Parathyroid adenoma (tissue), 2 donors: ENCODE results near the gene CTDSPL.

Experiments used
- H2AFZ ChIP-seq: fragments of 300-600 bp; sonication (generic); one replicate; pipeline ENCODE4 v1.7.0; 2017; ENCODE audit warnings: antibody characterized with exemption, mild to moderate bottlenecking
- H3K27ac ChIP-seq: fragments of 300-600 bp; sonication (generic); one replicate; pipeline ENCODE4 v1.7.0; 2017
- H3K27me3 ChIP-seq: fragments of 300-600 bp; sonication (generic); one replicate; pipeline ENCODE4 v1.7.0; 2017; ENCODE audit warnings: low read length; ENCODE audit not compliant: control insufficient read depth, insufficient read depth
- H3K36me3 ChIP-seq: fragments of 300-600 bp; sonication (generic); one replicate; pipeline ENCODE4 v1.7.0; 2017; ENCODE audit warnings: low read length; ENCODE audit not compliant: control insufficient read depth, insufficient read depth
- H3K4me1 ChIP-seq: fragments of 300-600 bp; sonication (generic); one replicate; pipeline ENCODE4 v1.7.0; 2017; ENCODE audit warnings: control low read depth
- H3K4me2 ChIP-seq: fragments of 300-600 bp; sonication (generic); one replicate; pipeline ENCODE4 v1.7.0; 2017; ENCODE audit warnings: low read length
- H3K4me3 ChIP-seq: fragments of 300-600 bp; sonication (generic); one replicate; pipeline ENCODE4 v1.7.0; 2017; ENCODE audit warnings: low read depth, low read length
- H3K79me2 ChIP-seq: fragments of 300-600 bp; sonication (generic); one replicate; pipeline ENCODE4 v1.7.0; 2017; ENCODE audit warnings: control low read depth
- H3K9ac ChIP-seq: fragments of 300-600 bp; sonication (generic); one replicate; pipeline ENCODE4 v1.7.0; 2017; ENCODE audit warnings: mild to moderate bottlenecking
- H3K9me3 ChIP-seq: fragments of 300-600 bp; sonication (generic); one replicate; pipeline ENCODE4 v1.7.0; 2017; ENCODE audit warnings: low read length; ENCODE audit not compliant: control insufficient read depth
- CTCF ChIP-seq: fragments of 300-600 bp; sonication (generic); IDR thresholded peaks from one replicate; pipeline ENCODE4 v1.7.0; 2017; ENCODE audit warnings: antibody characterized with exemption, mild to moderate bottlenecking
- donor health status: primary hyperparathyroidism.

The CTDSPL gene

DNA sequence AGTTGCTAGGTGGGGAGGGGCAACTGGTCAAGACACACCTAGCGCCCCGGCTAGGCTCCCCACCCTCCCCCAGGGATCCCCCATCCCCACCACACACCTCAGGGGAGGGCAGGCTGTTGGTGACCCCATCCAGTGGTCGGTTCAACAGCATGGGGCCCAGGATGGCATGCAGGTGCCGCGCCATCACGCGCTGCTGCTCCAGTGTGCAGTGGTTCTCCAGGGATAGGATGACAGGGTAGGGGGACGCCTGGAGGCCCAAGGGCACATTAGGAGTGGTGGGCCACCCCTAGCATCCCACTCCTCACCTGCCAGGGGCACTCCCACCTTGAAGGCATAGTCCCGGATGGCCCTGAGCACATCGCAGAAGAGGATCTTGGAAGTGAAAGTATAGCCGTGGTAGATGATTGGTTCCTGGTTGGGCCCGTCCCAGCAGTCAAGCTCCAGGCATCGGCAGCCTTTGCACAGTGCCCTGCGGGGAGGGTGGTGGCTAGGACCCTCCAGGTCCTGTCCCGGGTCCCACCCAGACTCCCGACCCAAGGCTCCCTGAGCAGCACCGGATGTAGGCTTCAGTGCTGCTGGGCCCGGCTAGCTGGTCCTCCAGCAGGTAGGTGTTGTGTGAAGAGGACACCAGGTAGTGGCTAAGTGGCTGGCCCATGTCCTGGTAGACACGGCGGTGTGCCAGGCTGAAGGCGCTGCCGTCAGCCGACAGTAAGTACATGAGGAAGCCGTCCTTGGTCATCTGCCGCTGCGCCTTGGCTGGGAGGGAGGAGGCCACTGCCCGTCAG lies 148.3 kb downstream of the CTDSPL start:
- no peak overlapping the region for H3K4me2 ChIP-seq
- H3K9me3 ChIP-seq: no peaks in the 10 kb centered on the region
- no peak overlapping the region for H3K9ac ChIP-seq
- H3K27ac ChIP-seq: no peak overlapping the region
- no peaks in the 10 kb centered on the region for H3K79me2 ChIP-seq
- no peak for TF ChIP-seq CTCF
- no peak overlapping the region for H2AFZ ChIP-seq
- H3K4me3 ChIP-seq: no peak overlapping the region
- no peaks in the 10 kb centered on the region for H3K27me3 ChIP-seq
- no peaks in the 10 kb centered on the region for H3K4me1 ChIP-seq
- H3K36me3 ChIP-seq: no peaks in the 10 kb centered on the region

DNA sequence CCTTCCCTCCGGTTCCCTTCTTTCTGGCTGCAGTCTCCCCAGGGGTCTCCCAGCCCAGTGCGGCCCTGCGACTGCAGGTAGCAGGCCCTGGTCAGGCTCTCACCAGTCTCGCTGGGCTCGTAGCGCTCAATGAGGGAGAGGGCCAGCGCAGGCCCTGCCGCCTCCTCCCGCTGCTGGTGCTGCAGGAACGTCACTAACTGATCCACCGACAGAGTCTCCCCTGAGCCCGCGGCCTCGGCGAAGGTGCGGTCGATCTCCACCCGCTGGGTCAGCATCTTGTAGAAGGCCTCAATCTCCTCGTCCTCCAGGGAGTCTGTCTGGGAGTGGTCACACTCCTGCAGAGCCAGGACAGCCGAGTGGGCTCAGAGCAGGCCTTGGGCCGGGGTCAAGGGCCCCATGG lies 149.4 kb downstream of the CTDSPL start:
- no peak overlapping the region for H2AFZ ChIP-seq
- no peak for TF ChIP-seq CTCF
- no peaks in the 10 kb centered on the region for H3K36me3 ChIP-seq
- H3K4me3 ChIP-seq: no peak overlapping the region
- H3K27me3 ChIP-seq: no peaks in the 10 kb centered on the region
- no peak overlapping the region for H3K9ac ChIP-seq
- no peak overlapping the region for H3K4me2 ChIP-seq
- H3K27ac ChIP-seq: no peak overlapping the region
- H3K79me2 ChIP-seq: no peaks in the 10 kb centered on the region
- H3K4me1 ChIP-seq: no peaks in the 10 kb centered on the region
- H3K9me3 ChIP-seq: no peaks in the 10 kb centered on the region

- TF ChIP-seq CTCF: no peak
- no peak overlapping the region for H2AFZ ChIP-seq
- H3K4me2 ChIP-seq: no peak overlapping the region
- no peak overlapping the region for H3K27ac ChIP-seq
- H3K9me3 ChIP-seq: no peaks in the 10 kb centered on the region
- no peak overlapping the region for H3K9ac ChIP-seq
- H3K4me1 ChIP-seq: no peaks in the 10 kb centered on the region
- H3K4me3 ChIP-seq: no peak overlapping the region
- H3K79me2 ChIP-seq: no peaks in the 10 kb centered on the region
- no peaks in the 10 kb centered on the region for H3K27me3 ChIP-seq
- no peaks in the 10 kb centered on the region for H3K36me3 ChIP-seq
These were observed 153.8 kb downstream of the CTDSPL start for GRCh38 chr3:38015485-38015884.

GRCh38 chr3:38015984-38016383 lies 154.3 kb downstream of the CTDSPL start:
- no peaks in the 10 kb centered on the region for H3K79me2 ChIP-seq
- no peaks in the 10 kb centered on the region for H3K4me1 ChIP-seq
- H3K27ac ChIP-seq: no peak overlapping the region
- no peak overlapping the region for H2AFZ ChIP-seq
- H3K27me3 ChIP-seq: no peaks in the 10 kb centered on the region
- no peak overlapping the region for H3K9ac ChIP-seq
- no peaks in the 10 kb centered on the region for H3K9me3 ChIP-seq
- H3K4me2 ChIP-seq: no peak overlapping the region
- no peaks in the 10 kb centered on the region for H3K36me3 ChIP-seq
- no peak overlapping the region for H3K4me3 ChIP-seq
- no peak for TF ChIP-seq CTCF

GRCh38 chr3:38016410-38016809 lies 154.7 kb downstream of the CTDSPL start:
- Histone ChIP-seq H3K79me2 (no peaks in the 10 kb centered on the region), H3K27me3 (no peaks in the 10 kb centered on the region), H3K36me3 (no peaks in the 10 kb centered on the region), H2AFZ (no peak overlapping the region), H3K4me1 (no peaks in the 10 kb centered on the region), H3K9ac (no peak overlapping the region), H3K4me3 (no peak overlapping the region), H3K27ac (no peak overlapping the region), H3K9me3 (no peaks in the 10 kb centered on the region), H3K4me2 (no peak overlapping the region)
- no peak for TF ChIP-seq CTCF
